Measurements from ENCODE around the gene MCTP1. TPM values are rescaled to one million over a fixed set of nuclear protein-coding genes. Genes with fewer than 3 reads are reported as not detected.

MCTP1 gene
- total and polyA plus RNA-seq, 2 donors from 2014 or later, result 1.4 to 19.3 TPM

GRCh38 chr5:94761055-94761454, 523.8 kb downstream of the MCTP1 start:
- H3K27me3 ChIP-seq (ENCODE audit: control insufficient read depth, insufficient read depth, low read length), result no peaks in the 10 kb centered on the region
- DNase-seq, result no peak
- no peak overlapping the region for H3K4me3 ChIP-seq (ENCODE audit: low read length in 3 of 3)
- FAIRE-seq, result no peak
- H3K27ac ChIP-seq (ENCODE audit: low read depth in 2 of 2, low read length in 2 of 2), result no peak overlapping the region
- TF ChIP-seq CTCF (IDR thresholded peaks at IDR 0.05; ENCODE audit: borderline replicate concordance, extremely low read depth, insufficient read depth), result no peak
- no peaks in the 10 kb centered on the region for H3K4me1 ChIP-seq (ENCODE audit: control insufficient read depth in 2 of 3, insufficient read depth in 2 of 3, low read depth in 1 of 3, low read length in 3 of 3)
- H3K9ac ChIP-seq (ENCODE audit: low read length in 3 of 3), result no peak overlapping the region
- intact Hi-C loops (cut with DNase I), result no loop called here
- no peaks in the 10 kb centered on the region for H3K9me3 ChIP-seq (ENCODE audit: control insufficient read depth in 2 of 3, insufficient read depth in 1 of 3, low read length in 3 of 3)
- no peaks in the 10 kb centered on the region for H3K36me3 ChIP-seq (ENCODE audit: control insufficient read depth in 2 of 3, insufficient read depth in 3 of 3, low read length in 3 of 3)

GRCh38 chr5:94759961-94760360, 524.9 kb downstream of the MCTP1 start:
- no peak overlapping the region for H3K9ac ChIP-seq (ENCODE audit: low read length in 3 of 3)
- H3K4me3 ChIP-seq (ENCODE audit: low read length in 3 of 3), result no peak overlapping the region
- H3K27ac ChIP-seq (ENCODE audit: low read depth in 2 of 2, low read length in 2 of 2), result no peak overlapping the region
- intact Hi-C loops (cut with DNase I), result no loop called here
- DNase-seq (no peak), FAIRE-seq (no peak)
- H3K36me3 ChIP-seq (ENCODE audit: control insufficient read depth in 2 of 3, insufficient read depth in 3 of 3, low read length in 3 of 3), result no peaks in the 10 kb centered on the region
- no peaks in the 10 kb centered on the region for H3K27me3 ChIP-seq (ENCODE audit: control insufficient read depth, insufficient read depth, low read length)
- TF ChIP-seq CTCF (IDR thresholded peaks at IDR 0.05; ENCODE audit: borderline replicate concordance, extremely low read depth, insufficient read depth), result no peak
- H3K4me1 ChIP-seq (ENCODE audit: control insufficient read depth in 2 of 3, insufficient read depth in 2 of 3, low read depth in 1 of 3, low read length in 3 of 3), result no peaks in the 10 kb centered on the region
- H3K9me3 ChIP-seq (ENCODE audit: control insufficient read depth in 2 of 3, insufficient read depth in 1 of 3, low read length in 3 of 3), result no peaks in the 10 kb centered on the region

GRCh38 chr5:94759022-94759421, 525.9 kb downstream of the MCTP1 start:
- no peak for TF ChIP-seq CTCF (IDR thresholded peaks at IDR 0.05; ENCODE audit: borderline replicate concordance, extremely low read depth, insufficient read depth)
- no peak overlapping the region for H3K9ac ChIP-seq (ENCODE audit: low read length in 3 of 3)
- intact Hi-C loops (cut with DNase I), result no loop called here
- H3K4me3 ChIP-seq (ENCODE audit: low read length in 3 of 3), result no peak overlapping the region
- FAIRE-seq (no peak), DNase-seq (no peak)
- no peaks in the 10 kb centered on the region for H3K9me3 ChIP-seq (ENCODE audit: control insufficient read depth in 2 of 3, insufficient read depth in 1 of 3, low read length in 3 of 3)
- H3K27me3 ChIP-seq (ENCODE audit: control insufficient read depth, insufficient read depth, low read length), result no peaks in the 10 kb centered on the region
- H3K4me1 ChIP-seq (ENCODE audit: control insufficient read depth in 2 of 3, insufficient read depth in 2 of 3, low read depth in 1 of 3, low read length in 3 of 3), result no peaks in the 10 kb centered on the region
- no peak overlapping the region for H3K27ac ChIP-seq (ENCODE audit: low read depth in 2 of 2, low read length in 2 of 2)
- no peaks in the 10 kb centered on the region for H3K36me3 ChIP-seq (ENCODE audit: control insufficient read depth in 2 of 3, insufficient read depth in 3 of 3, low read length in 3 of 3)

- H3K4me1 ChIP-seq (ENCODE audit: control insufficient read depth in 2 of 3, insufficient read depth in 2 of 3, low read depth in 1 of 3, low read length in 3 of 3), result no peaks in the 10 kb centered on the region
- H3K27me3 ChIP-seq (ENCODE audit: control insufficient read depth, insufficient read depth, low read length), result no peaks in the 10 kb centered on the region
- DNase-seq, result no peak
- no peaks in the 10 kb centered on the region for H3K36me3 ChIP-seq (ENCODE audit: control insufficient read depth in 2 of 3, insufficient read depth in 3 of 3, low read length in 3 of 3)
- TF ChIP-seq CTCF (IDR thresholded peaks at IDR 0.05; ENCODE audit: borderline replicate concordance, extremely low read depth, insufficient read depth), result no peak
- H3K4me3 ChIP-seq (ENCODE audit: low read length in 3 of 3), result no peak overlapping the region
- no peak overlapping the region for H3K27ac ChIP-seq (ENCODE audit: low read depth in 2 of 2, low read length in 2 of 2)
- intact Hi-C loops (cut with DNase I), result no loop called here
- no peak for FAIRE-seq
- H3K9me3 ChIP-seq (ENCODE audit: control insufficient read depth in 2 of 3, insufficient read depth in 1 of 3, low read length in 3 of 3), result no peaks in the 10 kb centered on the region
- no peak overlapping the region for H3K9ac ChIP-seq (ENCODE audit: low read length in 3 of 3)
These were observed 530.1 kb downstream of the MCTP1 start for GRCh38 chr5:94754824-94755223.

All from kidney (tissue), 14 donors.